Measurements from ENCODE around the gene NIPBL. TPM values are rescaled to one million over a fixed set of nuclear protein-coding genes. Genes with fewer than 3 reads are reported as not detected.
"Not testable (repeated sequence)": the region's sequence is repeated elsewhere in the genome, so short reads cannot be mapped to it uniquely, and the experiment has no call there.

The NIPBL gene
- total RNA-seq, 1 donor = 24.6 TPM

- no peak for DNase-seq (ENCODE audit: low read depth)
- TF ChIP-seq, protein P1, sequence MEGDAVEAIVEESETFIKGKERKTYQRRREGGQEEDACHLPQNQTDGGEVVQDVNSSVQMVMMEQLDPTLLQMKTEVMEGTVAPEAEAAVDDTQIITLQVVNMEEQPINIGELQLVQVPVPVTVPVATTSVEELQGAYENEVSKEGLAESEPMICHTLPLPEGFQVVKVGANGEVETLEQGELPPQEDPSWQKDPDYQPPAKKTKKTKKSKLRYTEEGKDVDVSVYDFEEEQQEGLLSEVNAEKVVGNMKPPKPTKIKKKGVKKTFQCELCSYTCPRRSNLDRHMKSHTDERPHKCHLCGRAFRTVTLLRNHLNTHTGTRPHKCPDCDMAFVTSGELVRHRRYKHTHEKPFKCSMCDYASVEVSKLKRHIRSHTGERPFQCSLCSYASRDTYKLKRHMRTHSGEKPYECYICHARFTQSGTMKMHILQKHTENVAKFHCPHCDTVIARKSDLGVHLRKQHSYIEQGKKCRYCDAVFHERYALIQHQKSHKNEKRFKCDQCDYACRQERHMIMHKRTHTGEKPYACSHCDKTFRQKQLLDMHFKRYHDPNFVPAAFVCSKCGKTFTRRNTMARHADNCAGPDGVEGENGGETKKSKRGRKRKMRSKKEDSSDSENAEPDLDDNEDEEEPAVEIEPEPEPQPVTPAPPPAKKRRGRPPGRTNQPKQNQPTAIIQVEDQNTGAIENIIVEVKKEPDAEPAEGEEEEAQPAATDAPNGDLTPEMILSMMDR (IDR thresholded peaks at IDR 0.05; ENCODE audit: insufficient read depth, low read depth, low read length) = no peak
- H3K4me3 ChIP-seq (ENCODE audit: low read depth, low read length) = no peak overlapping the region
These were observed 105.6 kb downstream of the NIPBL start for GRCh38 chr5:36982146-36982545.

- DNase-seq (ENCODE audit: low read depth) = peak; percentile 36
- no peak overlapping the region for H3K4me3 ChIP-seq (ENCODE audit: low read depth, low read length)
- TF ChIP-seq, protein P1 (IDR thresholded peaks at IDR 0.05; ENCODE audit: insufficient read depth, low read depth, low read length) = no peak
These were observed 108.8 kb downstream of the NIPBL start for GRCh38 chr5:36985387-36985786.

- DNase-seq (ENCODE audit: low read depth) = no peak
- no peak overlapping the region for H3K4me3 ChIP-seq (ENCODE audit: low read depth, low read length)
- TF ChIP-seq, protein P1 (IDR thresholded peaks at IDR 0.05; ENCODE audit: insufficient read depth, low read depth, low read length) = no peak
These were observed 111.8 kb downstream of the NIPBL start for GRCh38 chr5:36988396-36988795.

DNA sequence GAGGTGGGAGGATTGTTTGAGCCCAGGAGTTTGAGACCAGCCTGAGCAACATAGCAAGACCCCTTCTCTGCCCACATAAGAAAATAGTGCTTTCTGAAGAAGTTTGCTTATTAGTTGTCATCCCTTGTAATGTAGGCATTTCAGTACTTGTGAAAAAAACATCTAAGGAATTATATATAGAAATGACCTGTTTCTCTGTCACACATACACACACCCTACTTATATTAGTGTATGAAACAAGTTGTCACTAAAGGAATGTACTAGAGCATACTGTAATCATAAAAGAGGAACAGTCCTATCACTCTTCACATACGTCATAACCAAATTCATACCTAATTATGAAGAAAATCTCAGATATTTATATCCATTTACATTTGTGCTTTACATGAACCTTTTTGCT is 122.0 kb downstream of the NIPBL start:
- TF ChIP-seq, protein P1 (IDR thresholded peaks at IDR 0.05; ENCODE audit: insufficient read depth, low read depth, low read length) = no peak
- no peak overlapping the region for H3K4me3 ChIP-seq (ENCODE audit: low read depth, low read length)
- DNase-seq (ENCODE audit: low read depth) = no peak

GRCh38 chr5:37002176-37002751 is 125.7 kb downstream of the NIPBL start:
- DNase-seq (ENCODE audit: low read depth) = no peak
- no peak overlapping the region for H3K4me3 ChIP-seq (ENCODE audit: low read depth, low read length)
- TF ChIP-seq, protein P1 (IDR thresholded peaks at IDR 0.05; ENCODE audit: insufficient read depth, low read depth, low read length) = no peak

GRCh38 chr5:37005252-37005651 is 128.7 kb downstream of the NIPBL start:
- peak; percentile 51 for DNase-seq (ENCODE audit: low read depth)
- TF ChIP-seq, protein P1 (IDR thresholded peaks at IDR 0.05; ENCODE audit: insufficient read depth, low read depth, low read length) = no peak
- no peak overlapping the region for H3K4me3 ChIP-seq (ENCODE audit: low read depth, low read length)

GRCh38 chr5:37005946-37006540 is 129.5 kb downstream of the NIPBL start:
- DNase-seq (ENCODE audit: low read depth) = peak; percentile 36
- TF ChIP-seq, protein P1 (IDR thresholded peaks at IDR 0.05; ENCODE audit: insufficient read depth, low read depth, low read length) = peak; percentile 60

GRCh38 chr5:37013181-37013580 is 136.6 kb downstream of the NIPBL start:
- DNase-seq (ENCODE audit: low read depth); H3K4me3 ChIP-seq (ENCODE audit: low read depth, low read length): not testable (repeated sequence)

More at GRCh38 chr5:37005946-37006540, 129.5 kb downstream of the NIPBL start:
- H3K4me3 ChIP-seq (ENCODE audit: low read depth, low read length) = no peak overlapping the region

All from fibroblast of villous mesenchyme (primary cell).